GM13976 (cell line): Measurements from ENCODE around the gene EGF.

Experiments
- DNase-seq: peaks from one replicate; pipeline ENCODE4 v3.0.0; 2012; ENCODE audit warnings: low spot score
- CTCF ChIP-seq: IDR thresholded peaks from 2 replicates; pipeline ENCODE4 v1.5.1; 2012; ENCODE audit warnings: borderline replicate concordance, mild to moderate bottlenecking; ENCODE audit not compliant: insufficient read depth; ENCODE audit errors: extremely low read depth, missing control alignments, control extremely low read depth
- in situ Hi-C: fragments of 300-500 bp; cut with MboI; formaldehyde crosslinking; loops from one replicate; pipeline ENCODE4 v1.12.0; 2022; ENCODE audit warnings: low sequenced_read_pairs, mixed read lengths, inconsistent platforms; ENCODE audit not compliant: unreplicated experiment

EGF gene

GRCh38 chr4:109952612-109953011 is 39.9 kb downstream of the EGF start:
- no peak for TF ChIP-seq CTCF
- no peak for DNase-seq
- in situ Hi-C loops, result no loop called here

GRCh38 chr4:109953556-109953955 is 40.9 kb downstream of the EGF start:
- no peak for TF ChIP-seq CTCF
- in situ Hi-C loops, result no loop called here
- no peak for DNase-seq

GRCh38 chr4:109955146-109955545 is 42.5 kb downstream of the EGF start:
- DNase-seq, result no peak
- in situ Hi-C loops, result no loop called here
- TF ChIP-seq CTCF, result no peak

- in situ Hi-C loops, result no loop called here
- DNase-seq, result no peak
- TF ChIP-seq CTCF, result no peak
Observed at GRCh38 chr4:109957227-109957626, 44.5 kb downstream of the EGF start.

GRCh38 chr4:109959195-109959594 is 46.5 kb downstream of the EGF start:
- DNase-seq, result no peak
- no peak for TF ChIP-seq CTCF
- in situ Hi-C loops, result no loop called here

- no peak for DNase-seq
- no peak for TF ChIP-seq CTCF
- in situ Hi-C loops, result no loop called here
Observed at GRCh38 chr4:109962401-109962800, 49.7 kb downstream of the EGF start.
